HG03280 (cell line): ENCODE measurements around the gene CAST.

Source experiments
- ATAC-seq: cut with Tn5 transposase; IDR thresholded peaks from one replicate; pipeline ENCODE4 v1.9.1; 2021; ENCODE audit warnings: mild to moderate bottlenecking, moderate library complexity; ENCODE audit not compliant: unreplicated experiment

The CAST gene

GRCh38 chr5:96816411-96816939 is 154.3 kb downstream of the CAST start:
- peak; percentile 61 for ATAC-seq

- ATAC-seq: peak; percentile 55
Observed at GRCh38 chr5:96816991-96817390, 154.8 kb downstream of the CAST start.

- ATAC-seq: no peak
Observed at GRCh38 chr5:96817506-96817905, 155.3 kb downstream of the CAST start.

GRCh38 chr5:96818125-96818788 is 156.1 kb downstream of the CAST start:
- ATAC-seq: no peak

- ATAC-seq: no peak
Observed at GRCh38 chr5:96819806-96820205, 157.6 kb downstream of the CAST start.

GRCh38 chr5:96821260-96821916 is 159.2 kb downstream of the CAST start:
- no peak for ATAC-seq

- no peak for ATAC-seq
Observed at GRCh38 chr5:96822686-96823459, 160.7 kb downstream of the CAST start.

GRCh38 chr5:96823900-96824380 is 161.8 kb downstream of the CAST start:
- peak; percentile 74 for ATAC-seq
